Muscle of arm (tissue), 12 donors: Measurements from ENCODE around the gene HCN2. TPM values are rescaled to one million over a fixed set of nuclear protein-coding genes. Genes with fewer than 3 reads are reported as not detected.
"Not testable (repeated sequence)": the region's sequence is repeated elsewhere in the genome, so short reads cannot be mapped to it uniquely, and the experiment has no call there.

Experiments
- DNase-seq: peaks from one replicate; pipeline ENCODE4 v3.0.0-alpha.2; 2013
- polyA plus RNA-seq, 12 donors: library from polyadenylated mRNA; unstranded; fragments of 120-200 nt; gene quantifications; one replicate each; pipeline ENCODE4 v1.2.1, GENCODE V29; 2013; ENCODE audit not compliant: insufficient read length in 12 of 12

HCN2 gene
- polyA plus RNA-seq, 12 donors = 0.13 to 0.61 (median 0.31) TPM; not detected in 2

GRCh38 chr19:584240-585001 lies 5.3 kb upstream of the HCN2 start:
- DNase-seq = peak; percentile 45

GRCh38 chr19:585146-585545 lies 4.5 kb upstream of the HCN2 start:
- not testable (repeated sequence) for DNase-seq

- no peak for DNase-seq
These were observed 4.0 kb upstream of the HCN2 start for GRCh38 chr19:585551-586110.

- no peak for DNase-seq
These were observed 1.5 kb upstream of the HCN2 start for GRCh38 chr19:588093-588740.

GRCh38 chr19:588741-589692 lies 664 bp upstream of the HCN2 start:
- no peak for DNase-seq

GRCh38 chr19:590396-590745 lies 690 bp downstream of the HCN2 start:
- DNase-seq = no peak

GRCh38 chr19:590750-591098 lies 1.0 kb downstream of the HCN2 start:
- no peak for DNase-seq

GRCh38 chr19:591099-591958 lies 1.6 kb downstream of the HCN2 start:
- peak; percentile 41 for DNase-seq

GRCh38 chr19:592101-592500 lies 2.4 kb downstream of the HCN2 start:
- no peak for DNase-seq

GRCh38 chr19:593055-593454 lies 3.4 kb downstream of the HCN2 start:
- no peak for DNase-seq

- DNase-seq = no peak
These were observed 3.8 kb downstream of the HCN2 start for GRCh38 chr19:593505-593904.

- no peak for DNase-seq
These were observed 4.7 kb downstream of the HCN2 start for GRCh38 chr19:594265-594870.

- no peak for DNase-seq
These were observed 5.9 kb downstream of the HCN2 start for GRCh38 chr19:595326-596262.

- DNase-seq = no peak
These were observed 6.6 kb downstream of the HCN2 start for GRCh38 chr19:596263-596655.

- no peak for DNase-seq
These were observed 8.0 kb downstream of the HCN2 start for GRCh38 chr19:597406-598315.

- no peak for DNase-seq
These were observed 11.6 kb downstream of the HCN2 start for GRCh38 chr19:601310-601709.

- no peak for DNase-seq
These were observed 12.1 kb downstream of the HCN2 start for GRCh38 chr19:601790-602189.
